H1 (cell line): Measurements from ENCODE around the gene NFASC. TPM values are rescaled to one million over a fixed set of nuclear protein-coding genes. Genes with fewer than 3 reads are reported as not detected.

Experiments used
- CHD7 ChIP-seq: fragments of 300-600 bp; sonication (generic); IDR thresholded peaks from 2 replicates; pipeline ENCODE4 v1.7.1; 2012; ENCODE audit warnings: low read length, moderate library complexity, mild to moderate bottlenecking, inconsistent platforms; ENCODE audit not compliant: insufficient replicate concordance
- JUN ChIP-seq: IDR thresholded peaks from 2 replicates; pipeline ENCODE4 v1.6.1; 2011; ENCODE audit warnings: low read depth, mild to moderate bottlenecking, improper control_type of control experiment, low read length
- JUND ChIP-seq: IDR thresholded peaks from 2 replicates; pipeline ENCODE4 v1.6.1; 2011; ENCODE audit warnings: mild to moderate bottlenecking, improper control_type of control experiment, low read length
- KDM1A ChIP-seq: fragments of 200-600, 300-600 bp; sonication (generic); IDR thresholded peaks from 2 replicates; pipeline ENCODE4 v1.7.1; 2016; ENCODE audit warnings: mild to moderate bottlenecking, low read length, borderline replicate concordance
- POLR2A ChIP-seq, 2 experiments: IDR thresholded peaks; 1 replicate in 1 of 2; 2 replicates in 1 of 2; pipeline ENCODE4 v1.6.1; 2011; ENCODE audit warnings: low read depth in 2 of 2, low read length in 2 of 2, mild to moderate bottlenecking in 2 of 2; ENCODE audit errors: control extremely low read depth in 1 of 2
- SAP30 ChIP-seq: fragments of 300-600 bp; sonication (generic); IDR thresholded peaks from 2 replicates; pipeline ENCODE4 v1.7.1; 2012; ENCODE audit warnings: low read length, moderate library complexity, mild to moderate bottlenecking, inconsistent platforms; ENCODE audit not compliant: insufficient read depth, insufficient replicate concordance
- SP4 ChIP-seq: IDR thresholded peaks from 2 replicates; pipeline ENCODE4 v1.6.1; 2012; ENCODE audit warnings: low read length, inconsistent platforms
- TAF7 ChIP-seq: optimal IDR thresholded peaks from 2 replicates; pipeline ENCODE3; 2011; ENCODE audit warnings: low read depth, mild to moderate bottlenecking, inconsistent platforms, low read length, moderate library complexity, borderline replicate concordance
- TEAD4 ChIP-seq: IDR thresholded peaks from 2 replicates; pipeline ENCODE4 v1.6.1; 2012; ENCODE audit warnings: low read depth, low read length, inconsistent platforms, mixed read lengths
- ZNF274 ChIP-seq: IDR thresholded peaks from 2 replicates; pipeline ENCODE4 v1.7.0; 2012; ENCODE audit warnings: low read length, borderline replicate concordance; ENCODE audit errors: extremely low read depth
- polyA plus RNA-seq, 7 experiments: library from polyadenylated mRNA; depleted of rRNA in 3 of 7; stranded (reverse) in 5 of 7; unstranded in 2 of 7; fragments of >200 nt in 5 of 7; fragments of 200-250 nt in 2 of 7; gene quantifications; 1 replicate in 5 of 7; 2 replicates in 1 of 7; 4 replicates in 1 of 7; pipeline versions ENCODE4 v1.2.1 to v1.2.3, GENCODE V29; 2011 to 2013; ENCODE audit warnings: missing spikeins in 2 of 7, mixed read lengths in 2 of 7
- total RNA-seq: library from RNA; stranded (reverse); fragmentation: NEBNext Ultra II Directional; extraction: Animal tissue kit (Norgen Biotek cat#: 25700); gene quantifications from 2 replicates; pipeline ENCODE4 v1.2.1, GENCODE V29; 2021

Gene NFASC
- total and polyA plus RNA-seq, 2 of the 8 experiments (the other 6 are each of a cell fraction or from before 2014, with no cell fraction given) = 5.0 to 15.2 TPM

- no peak for TF ChIP-seq CHD7
- TF ChIP-seq JUN = no peak
- TF ChIP-seq KDM1A = no peak
- no peak for TF ChIP-seq SAP30
- no peak for TF ChIP-seq SP4
- no peak for TF ChIP-seq TEAD4
- TF ChIP-seq TAF7 = no peak
- TF ChIP-seq ZNF274 = no peak
- no peak for TF ChIP-seq JUND
- no peak for TF ChIP-seq POLR2A (IDR thresholded peaks at IDR 0.05; ENCODE audit: control extremely low read depth in 1 of 2, low read depth in 2 of 2, low read length in 2 of 2)
These were observed 132.9 kb downstream of the NFASC start (continued) for GRCh38 chr1:205003358-205004131.
